ENCODE data around the gene KLK14.

DNA sequence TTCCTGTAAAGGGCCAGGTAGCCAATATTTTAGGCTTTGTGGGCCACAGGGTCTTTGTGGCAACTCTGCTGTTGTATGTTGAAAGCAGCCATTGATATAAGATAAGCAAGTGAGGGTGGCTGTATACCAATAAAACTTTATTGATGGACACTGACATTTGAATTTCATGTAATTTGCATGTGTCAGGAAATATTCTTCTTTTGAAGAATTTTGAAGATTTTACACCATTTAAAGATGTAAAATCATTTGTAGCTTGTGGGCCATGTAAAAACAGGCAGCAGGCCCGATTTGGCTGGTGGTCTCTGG lies 27.9 kb upstream of the KLK14 start:
- TF ChIP-seq, protein P1, sequence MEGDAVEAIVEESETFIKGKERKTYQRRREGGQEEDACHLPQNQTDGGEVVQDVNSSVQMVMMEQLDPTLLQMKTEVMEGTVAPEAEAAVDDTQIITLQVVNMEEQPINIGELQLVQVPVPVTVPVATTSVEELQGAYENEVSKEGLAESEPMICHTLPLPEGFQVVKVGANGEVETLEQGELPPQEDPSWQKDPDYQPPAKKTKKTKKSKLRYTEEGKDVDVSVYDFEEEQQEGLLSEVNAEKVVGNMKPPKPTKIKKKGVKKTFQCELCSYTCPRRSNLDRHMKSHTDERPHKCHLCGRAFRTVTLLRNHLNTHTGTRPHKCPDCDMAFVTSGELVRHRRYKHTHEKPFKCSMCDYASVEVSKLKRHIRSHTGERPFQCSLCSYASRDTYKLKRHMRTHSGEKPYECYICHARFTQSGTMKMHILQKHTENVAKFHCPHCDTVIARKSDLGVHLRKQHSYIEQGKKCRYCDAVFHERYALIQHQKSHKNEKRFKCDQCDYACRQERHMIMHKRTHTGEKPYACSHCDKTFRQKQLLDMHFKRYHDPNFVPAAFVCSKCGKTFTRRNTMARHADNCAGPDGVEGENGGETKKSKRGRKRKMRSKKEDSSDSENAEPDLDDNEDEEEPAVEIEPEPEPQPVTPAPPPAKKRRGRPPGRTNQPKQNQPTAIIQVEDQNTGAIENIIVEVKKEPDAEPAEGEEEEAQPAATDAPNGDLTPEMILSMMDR (tag by site-specific recombination; IDR thresholded peaks at IDR 0.05) = no peak
- TF ChIP-seq MYNN (tag by site-specific recombination; IDR thresholded peaks at IDR 0.05; ENCODE audit: borderline replicate concordance) (no peak), ATF2 (tag by site-specific recombination; IDR thresholded peaks at IDR 0.05; ENCODE audit: low read depth) (no peak)

Measured in HEK293 (cell line).